Rectal smooth muscle tissue (tissue), 1 donor: ENCODE measurements around the gene PHACTR3.

Experiments
- H3K27ac ChIP-seq: one replicate; pipeline ENCODE4 v1.7.0; 2013; ENCODE audit warnings: low read depth, low read length, inconsistent platforms
- H3K27me3 ChIP-seq: one replicate; pipeline ENCODE4 v1.7.0; 2013; ENCODE audit warnings: low read length; ENCODE audit not compliant: control insufficient read depth, insufficient read depth
- H3K36me3 ChIP-seq: one replicate; pipeline ENCODE4 v1.7.0; 2013; ENCODE audit warnings: low read length; ENCODE audit not compliant: control insufficient read depth, insufficient read depth
- H3K4me1 ChIP-seq: one replicate; pipeline ENCODE4 v1.7.0; 2013; ENCODE audit warnings: low read length; ENCODE audit not compliant: control insufficient read depth, insufficient read depth
- H3K4me3 ChIP-seq: one replicate; pipeline ENCODE4 v1.7.0; 2013; ENCODE audit warnings: low read length
- H3K9ac ChIP-seq: one replicate; pipeline ENCODE4 v1.7.0; 2013; ENCODE audit warnings: low read length

The PHACTR3 gene

DNA sequence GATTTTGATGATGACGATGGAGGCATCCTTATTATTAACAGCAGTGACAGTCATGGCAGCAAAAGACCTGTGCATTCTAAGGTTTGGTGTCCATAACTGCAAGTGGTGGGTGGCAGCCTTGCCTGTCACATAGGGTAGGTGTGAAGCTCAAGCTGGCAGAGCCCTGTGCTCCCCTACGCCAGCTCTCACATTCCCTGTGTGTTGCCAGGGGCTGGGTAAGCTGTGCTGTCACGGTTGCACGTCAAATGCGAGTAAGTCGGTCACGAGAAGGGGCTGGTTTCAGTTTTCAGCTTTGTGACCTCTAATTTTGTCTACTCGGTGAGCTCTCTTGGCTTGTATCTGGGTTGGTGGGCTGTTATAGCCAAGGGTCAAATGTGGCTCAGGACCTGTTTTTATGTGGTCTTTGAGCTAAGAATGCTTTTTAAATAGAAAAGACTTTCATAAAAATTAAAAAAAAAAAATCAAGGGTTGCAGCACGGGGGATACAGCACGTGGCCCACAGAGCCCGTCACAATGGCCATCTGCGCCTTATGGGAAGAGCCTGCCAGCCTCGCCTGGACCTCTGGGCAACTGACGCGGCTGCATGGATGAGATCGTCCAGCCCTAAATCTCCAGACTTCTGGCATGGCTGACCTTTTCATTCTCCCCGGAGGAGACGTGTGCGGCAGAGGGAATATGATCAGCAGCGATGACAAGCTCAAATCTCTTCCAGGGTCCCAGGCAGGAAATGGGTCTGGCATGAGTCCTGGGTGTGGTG lies 148.5 kb downstream of the PHACTR3 start:
- Histone ChIP-seq H3K27me3 (peaks cover 4% of the 10 kb centered on the region), H3K9ac (no peak overlapping the region), H3K4me3 (no peak overlapping the region), H3K27ac (no peak overlapping the region), H3K4me1 (peaks cover 14% of the 10 kb centered on the region), H3K36me3 (no peaks in the 10 kb centered on the region)

DNA sequence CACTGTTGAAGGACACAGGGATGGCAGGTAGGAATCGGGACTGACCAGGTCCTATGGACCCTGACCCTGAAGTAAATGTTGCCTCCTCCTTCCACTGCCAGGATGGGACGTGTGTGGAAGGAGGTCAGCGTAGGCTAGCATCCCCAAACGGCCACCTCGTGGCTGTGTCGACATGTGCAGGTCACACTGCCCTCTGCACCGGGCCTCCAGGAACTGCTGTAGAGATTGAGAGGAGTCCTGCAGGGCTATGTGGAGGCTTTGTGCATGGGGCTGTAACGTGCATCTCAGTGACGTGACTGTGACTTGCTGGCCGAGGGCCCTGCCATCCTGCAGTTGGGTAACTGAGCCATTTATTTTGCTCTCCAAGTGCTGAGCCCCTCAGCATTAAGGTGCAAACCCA lies 149.5 kb downstream of the PHACTR3 start:
- Histone ChIP-seq H3K36me3 (no peaks in the 10 kb centered on the region), H3K4me3 (no peak overlapping the region), H3K27ac (no peak overlapping the region), H3K27me3 (peaks cover 4% of the 10 kb centered on the region), H3K4me1 (peaks cover 12% of the 10 kb centered on the region), H3K9ac (no peak overlapping the region)

DNA sequence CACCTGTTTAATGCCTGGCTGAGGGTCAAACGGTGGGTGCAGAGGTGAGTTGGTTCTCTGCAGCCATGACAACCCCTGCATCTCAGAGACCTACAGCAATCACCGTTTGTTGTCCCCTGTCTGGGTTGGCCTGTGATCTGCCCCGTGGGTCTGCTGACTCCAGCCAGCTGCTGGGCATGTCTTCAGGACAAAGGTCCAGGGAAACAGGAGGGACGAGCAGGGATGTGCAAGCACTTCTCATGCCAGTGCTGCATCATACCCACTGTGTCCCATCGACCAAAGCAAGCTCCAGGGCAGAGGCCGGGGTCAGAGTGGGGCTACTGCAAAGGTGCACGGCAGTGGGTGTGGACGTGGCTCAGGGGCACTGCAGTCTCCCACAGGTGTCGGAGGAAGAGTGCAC lies 150.2 kb downstream of the PHACTR3 start:
- Histone ChIP-seq H3K27ac (no peak overlapping the region), H3K27me3 (peaks cover 4% of the 10 kb centered on the region), H3K9ac (no peak overlapping the region), H3K4me1 (peaks cover 8% of the 10 kb centered on the region), H3K4me3 (no peak overlapping the region), H3K36me3 (no peaks in the 10 kb centered on the region)

DNA sequence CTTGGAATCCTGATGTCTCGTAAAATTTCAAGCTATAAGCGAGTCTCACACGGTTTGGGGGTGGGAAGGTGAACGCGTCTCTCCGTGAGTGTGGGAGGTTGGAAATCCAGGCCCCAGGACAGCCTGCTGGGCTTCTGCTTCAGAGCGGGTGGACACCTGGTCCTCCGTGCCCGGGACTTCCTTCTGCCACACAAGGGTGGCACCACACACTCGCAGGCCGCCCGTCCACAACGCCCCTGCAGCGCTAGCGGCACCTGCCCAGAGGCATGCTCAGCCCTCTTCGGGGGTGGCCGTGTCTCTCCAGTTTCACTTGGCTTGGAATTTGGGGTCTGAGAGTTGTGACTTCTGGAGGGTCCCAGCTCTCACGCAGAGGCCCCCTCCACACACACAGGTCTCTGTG lies 151.9 kb downstream of the PHACTR3 start:
- Histone ChIP-seq H3K36me3 (no peaks in the 10 kb centered on the region), H3K27me3 (no peaks in the 10 kb centered on the region), H3K9ac (no peak overlapping the region), H3K4me1 (peaks cover 5% of the 10 kb centered on the region), H3K27ac (no peak overlapping the region), H3K4me3 (no peak overlapping the region)

DNA sequence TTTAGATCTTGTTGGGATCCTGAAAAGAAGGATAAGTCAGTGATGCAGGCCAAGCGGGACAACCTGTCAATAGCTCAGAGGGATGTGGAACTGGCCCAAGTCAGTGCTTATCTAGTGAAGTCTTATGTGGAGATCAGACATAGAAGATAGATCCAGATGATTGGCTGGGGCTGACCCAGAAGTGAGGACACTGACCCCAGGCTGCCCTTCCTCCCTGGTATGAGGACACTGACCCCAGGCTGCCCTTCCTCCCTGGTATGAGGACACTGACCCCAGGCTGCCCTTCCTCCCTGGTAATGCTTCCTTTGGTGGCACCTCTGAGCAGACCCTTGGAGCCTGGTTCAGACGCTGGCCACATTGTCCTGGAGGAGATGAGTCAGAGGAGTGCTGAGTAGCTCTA lies 159.7 kb downstream of the PHACTR3 start:
- H3K27me3 ChIP-seq: no peaks in the 10 kb centered on the region
- no peak overlapping the region for H3K4me3 ChIP-seq
- H3K27ac ChIP-seq: no peak overlapping the region
- H3K36me3 ChIP-seq: no peaks in the 10 kb centered on the region
- H3K4me1 ChIP-seq: no peaks in the 10 kb centered on the region
- no peak overlapping the region for H3K9ac ChIP-seq

DNA sequence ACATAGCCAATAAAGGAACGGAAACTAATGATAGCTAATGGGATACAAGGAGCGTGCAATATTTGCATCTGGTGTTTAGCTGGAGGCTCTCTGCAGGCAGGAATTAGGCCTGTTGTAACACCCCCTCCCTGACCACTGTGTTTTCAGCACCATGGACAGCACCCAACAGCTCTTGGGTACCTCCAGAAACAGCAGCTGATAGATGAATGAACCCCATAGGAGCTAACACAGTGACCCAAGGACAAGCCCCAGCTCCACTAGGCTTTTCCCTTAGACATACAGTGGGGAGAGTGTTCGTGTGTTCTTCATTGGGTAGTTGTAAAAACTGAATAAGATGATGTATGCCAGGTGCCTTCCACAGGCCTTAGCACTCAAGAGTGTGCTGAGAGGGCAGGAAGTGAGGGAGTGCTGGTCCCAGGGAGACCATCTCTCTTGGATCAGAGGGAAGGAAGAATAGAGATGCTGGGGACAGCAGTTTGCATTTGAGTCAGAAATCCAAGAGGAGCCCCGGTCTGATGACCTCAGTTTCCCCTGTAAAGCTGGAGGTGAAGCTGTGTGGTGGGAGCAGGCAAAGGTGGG lies 161.3 kb downstream of the PHACTR3 start:
- no peaks in the 10 kb centered on the region for H3K4me1 ChIP-seq
- H3K36me3 ChIP-seq: no peaks in the 10 kb centered on the region
- H3K4me3 ChIP-seq: no peak overlapping the region
- H3K27me3 ChIP-seq: no peaks in the 10 kb centered on the region
- no peak overlapping the region for H3K27ac ChIP-seq
- H3K9ac ChIP-seq: no peak overlapping the region

DNA sequence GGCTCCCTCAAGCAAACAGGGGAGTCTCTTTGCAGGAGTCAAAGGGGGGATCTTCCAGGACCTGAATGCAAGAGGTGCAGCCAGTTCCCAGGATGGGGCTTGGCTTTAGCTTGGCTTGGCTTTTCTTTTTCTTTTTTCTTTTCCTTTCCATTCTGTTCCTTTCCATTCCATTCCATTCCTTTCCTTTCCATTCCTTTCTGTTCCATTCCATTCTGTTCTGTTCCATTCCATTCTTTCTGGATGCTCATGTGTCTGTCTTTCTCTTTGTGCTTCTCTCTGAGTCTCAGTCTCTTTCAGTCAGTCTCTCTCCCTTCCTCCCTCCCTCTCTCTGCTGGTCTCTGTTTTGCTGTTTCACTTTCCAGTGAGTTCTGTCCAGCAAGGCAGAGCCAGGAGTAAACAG lies 163.3 kb downstream of the PHACTR3 start:
- Histone ChIP-seq H3K4me3 (no peak overlapping the region), H3K27ac (no peak overlapping the region), H3K4me1 (no peaks in the 10 kb centered on the region), H3K27me3 (no peaks in the 10 kb centered on the region), H3K36me3 (no peaks in the 10 kb centered on the region), H3K9ac (no peak overlapping the region)

DNA sequence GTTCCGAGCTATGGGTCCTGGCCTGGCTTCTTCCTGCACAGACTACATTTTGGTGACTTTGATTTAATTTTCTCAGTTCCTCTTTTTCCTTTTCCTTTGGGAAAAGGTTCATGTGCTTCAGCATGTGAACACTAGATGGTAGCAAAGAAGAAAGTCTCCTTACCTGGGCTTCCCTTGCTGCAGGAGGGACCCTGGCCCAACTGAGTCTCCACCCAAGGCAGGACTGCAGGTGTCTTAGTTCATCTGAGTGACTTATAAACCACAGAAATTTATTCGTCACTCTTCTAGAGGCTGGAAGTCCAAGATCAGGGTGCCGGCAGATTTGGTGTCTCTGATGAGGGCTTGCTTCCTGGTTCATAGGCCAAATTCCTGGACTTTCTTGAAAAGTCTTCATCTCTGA lies 165.9 kb downstream of the PHACTR3 start:
- no peaks in the 10 kb centered on the region for H3K4me1 ChIP-seq
- no peak overlapping the region for H3K27ac ChIP-seq
- H3K27me3 ChIP-seq: no peaks in the 10 kb centered on the region
- H3K36me3 ChIP-seq: no peaks in the 10 kb centered on the region
- no peak overlapping the region for H3K9ac ChIP-seq
- H3K4me3 ChIP-seq: no peak overlapping the region

DNA sequence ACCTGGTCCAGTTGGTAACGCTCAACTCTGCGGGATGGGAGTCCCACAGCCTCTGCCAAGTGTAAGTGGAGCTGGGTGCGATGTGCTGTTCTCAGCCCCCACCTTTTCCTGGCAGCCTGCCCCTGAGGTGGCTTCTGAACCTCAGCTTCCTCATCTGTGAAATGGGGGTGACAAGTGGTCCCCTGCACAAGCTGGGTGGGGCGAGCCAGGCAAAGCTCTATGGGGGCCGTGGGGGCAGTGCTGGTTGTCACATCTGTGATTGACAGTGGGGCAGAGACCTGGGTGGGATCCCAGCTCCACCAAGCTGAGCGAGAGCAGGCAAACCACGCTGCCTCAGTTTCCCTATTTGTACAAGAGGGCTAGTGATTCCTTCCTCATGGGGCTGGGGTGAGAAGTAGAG lies 166.5 kb downstream of the PHACTR3 start:
- Histone ChIP-seq H3K4me3 (no peak overlapping the region), H3K36me3 (no peaks in the 10 kb centered on the region), H3K4me1 (no peaks in the 10 kb centered on the region), H3K27me3 (no peaks in the 10 kb centered on the region), H3K27ac (no peak overlapping the region), H3K9ac (no peak overlapping the region)

DNA sequence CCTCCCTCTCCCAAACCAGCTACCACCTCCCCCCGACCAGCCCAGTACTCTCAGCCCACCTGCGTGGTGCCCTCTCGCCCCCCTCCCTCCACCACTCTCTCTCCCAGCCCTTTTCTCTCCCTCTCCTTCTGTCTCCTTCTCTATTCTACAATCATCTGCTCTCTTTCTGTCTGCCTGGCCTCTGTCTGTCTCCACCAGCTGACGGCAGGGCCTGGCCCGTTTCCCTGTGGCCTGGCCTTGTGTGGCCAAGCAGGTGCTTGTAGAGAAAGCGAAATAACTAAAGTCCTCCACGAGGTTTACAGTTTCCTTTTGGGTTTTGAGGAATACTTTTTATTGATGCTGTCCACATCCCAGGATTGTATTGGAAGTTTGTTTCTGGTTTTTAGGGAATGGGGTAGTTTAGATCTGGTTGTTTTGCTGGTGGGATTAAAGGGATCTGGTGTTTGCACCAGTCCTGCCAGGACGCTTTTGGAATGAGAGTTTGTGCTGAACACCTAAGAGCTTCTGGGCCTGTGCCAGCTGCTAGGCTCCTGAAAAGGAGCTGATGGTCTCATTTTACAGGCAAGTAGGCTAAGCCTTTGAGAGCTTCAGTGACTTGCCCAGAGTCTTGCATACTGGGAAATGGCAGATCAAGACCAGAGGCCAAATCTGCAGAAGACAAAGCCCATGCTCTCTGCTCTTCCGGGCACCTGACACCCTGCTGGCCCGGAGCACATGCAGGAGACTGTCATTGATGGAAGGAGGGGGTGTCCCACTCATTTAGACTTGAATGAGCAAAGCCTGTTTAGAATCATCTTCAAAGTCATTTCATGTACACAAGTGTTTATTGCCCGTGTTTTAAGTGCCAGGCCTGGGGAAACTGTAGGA lies 167.4 kb downstream of the PHACTR3 start:
- no peak overlapping the region for H3K27ac ChIP-seq
- no peaks in the 10 kb centered on the region for H3K27me3 ChIP-seq
- H3K36me3 ChIP-seq: no peaks in the 10 kb centered on the region
- H3K9ac ChIP-seq: no peak overlapping the region
- no peak overlapping the region for H3K4me3 ChIP-seq
- H3K4me1 ChIP-seq: no peaks in the 10 kb centered on the region

DNA sequence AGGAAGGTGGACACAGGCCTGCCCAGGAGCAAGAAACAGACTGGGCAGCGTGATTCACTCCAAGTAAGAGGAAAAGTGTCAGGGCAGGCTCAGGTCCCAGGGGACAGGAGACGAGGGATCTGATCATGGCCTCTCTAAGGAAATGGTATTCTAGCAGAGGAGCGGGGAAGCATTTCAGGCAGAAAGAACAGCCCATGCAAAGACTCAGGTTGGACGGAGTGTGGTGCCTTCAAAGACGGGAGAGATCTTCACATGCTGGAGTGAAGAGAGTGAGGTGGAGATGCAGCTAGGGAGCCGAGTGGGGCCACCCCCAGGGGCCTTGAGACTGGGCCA lies 168.0 kb downstream of the PHACTR3 start:
- no peak overlapping the region for H3K27ac ChIP-seq
- no peaks in the 10 kb centered on the region for H3K4me1 ChIP-seq
- no peak overlapping the region for H3K9ac ChIP-seq
- no peaks in the 10 kb centered on the region for H3K27me3 ChIP-seq
- no peaks in the 10 kb centered on the region for H3K36me3 ChIP-seq
- H3K4me3 ChIP-seq: no peak overlapping the region

DNA sequence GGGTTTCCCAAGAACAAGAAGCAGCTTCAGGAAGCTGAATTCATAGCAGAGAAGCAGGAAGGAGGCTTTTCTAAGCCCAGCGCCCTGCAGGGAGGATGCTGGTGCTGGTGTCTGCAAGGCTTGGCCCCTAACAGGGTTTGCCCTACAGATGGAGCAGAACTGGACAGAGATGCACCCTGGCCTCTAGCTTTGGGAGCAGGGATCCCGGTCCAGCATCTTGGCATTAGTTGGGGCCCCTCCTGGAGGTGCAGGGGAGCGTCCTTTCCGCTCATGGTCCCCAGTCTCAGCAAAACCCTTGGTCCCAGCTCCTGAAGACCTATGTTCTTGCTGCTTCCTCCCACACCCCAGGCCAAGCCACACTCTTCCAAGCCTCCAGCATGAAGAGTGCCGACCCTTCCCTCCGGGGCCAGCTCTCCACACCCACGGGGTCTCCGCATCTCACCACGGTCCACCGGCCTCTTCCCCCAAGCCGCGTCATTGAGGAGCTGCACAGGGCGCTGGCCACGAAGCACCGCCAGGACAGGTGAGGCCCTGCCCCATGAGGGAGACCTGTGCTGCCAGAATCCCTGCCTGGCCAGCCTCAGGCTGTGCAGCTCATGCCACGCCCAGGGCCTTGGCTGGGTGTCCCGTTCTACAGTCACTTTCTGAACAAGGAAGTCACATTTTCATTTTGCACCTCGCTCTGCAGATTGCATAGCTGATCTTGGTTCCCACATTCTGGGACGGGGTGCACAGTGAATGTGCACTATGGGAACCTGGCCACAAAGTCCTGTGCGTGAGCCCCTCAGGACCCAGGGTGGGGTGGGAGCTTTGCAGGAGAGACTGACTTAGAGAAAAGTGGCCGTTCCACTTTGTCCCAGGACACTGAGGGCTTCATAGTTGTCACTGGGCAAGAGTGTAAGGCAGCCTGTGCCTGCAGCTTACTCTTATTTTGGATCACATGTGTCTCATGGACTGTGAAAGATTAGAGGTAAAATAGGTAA lies 168.9 kb downstream of the PHACTR3 start:
- Histone ChIP-seq H3K27me3 (no peaks in the 10 kb centered on the region), H3K4me3 (no peak overlapping the region), H3K36me3 (no peaks in the 10 kb centered on the region), H3K4me1 (no peaks in the 10 kb centered on the region), H3K27ac (no peak overlapping the region), H3K9ac (no peak overlapping the region)
